Stimulated activated CD8-positive, alpha-beta memory T cell treated with anti-CD3 and anti-CD28 coated beads, Interleukin-2, amount 100 ng/mL, for 48 hours (primary cell): ENCODE data around the gene ZNF670.

Source experiments
- DNase-seq, 2 donors: peaks; one replicate each; pipeline ENCODE4 v3.0.0-alpha.2; 2020; ENCODE audit warnings: low read depth in 2 of 2

The ZNF670 gene

DNA sequence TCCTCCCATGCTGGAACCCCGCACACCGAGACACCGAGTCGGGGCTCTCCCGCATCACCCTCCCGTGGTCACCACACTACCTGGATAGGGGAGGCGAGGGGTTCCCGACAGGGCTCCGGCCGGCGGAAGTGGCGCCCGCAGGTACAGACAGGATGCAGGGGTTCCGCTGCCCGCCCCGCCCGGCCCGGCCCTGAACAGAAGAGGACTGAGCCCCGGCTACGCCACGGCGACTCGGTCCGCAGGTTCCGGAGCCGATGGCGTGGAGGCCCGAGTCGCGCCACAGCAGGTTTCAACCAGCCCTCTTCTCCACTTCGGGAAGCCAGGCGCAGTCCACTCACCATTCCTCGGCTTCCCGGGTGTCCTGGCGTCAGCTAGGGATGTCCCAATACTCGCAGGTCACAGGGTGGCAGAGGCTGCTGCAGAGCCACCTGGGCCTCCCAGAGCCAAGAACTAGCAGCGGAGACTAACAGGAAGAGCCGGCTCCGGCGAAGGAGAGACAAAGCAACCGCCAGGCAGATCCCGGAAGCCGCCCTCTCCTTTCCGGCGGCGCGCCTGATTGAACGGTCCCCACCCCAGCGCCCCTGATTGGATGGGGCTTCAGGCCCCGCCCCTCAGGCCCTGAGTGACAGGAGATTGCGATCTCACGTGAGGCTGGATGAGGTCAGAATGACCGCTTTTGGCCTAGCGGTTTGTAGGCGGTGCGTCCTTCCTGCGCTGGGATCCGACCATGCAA lies 25.4 kb upstream of the ZNF670 start, which contains the start of gene ZNF669:
Gene ZNF669 (minus strand): TSS at position 498 of the 733 bp plus-strand sequence. CDS start 157 bp downstream, at position 341.
- DNase-seq: peak; percentile 90 to 91

DNA sequence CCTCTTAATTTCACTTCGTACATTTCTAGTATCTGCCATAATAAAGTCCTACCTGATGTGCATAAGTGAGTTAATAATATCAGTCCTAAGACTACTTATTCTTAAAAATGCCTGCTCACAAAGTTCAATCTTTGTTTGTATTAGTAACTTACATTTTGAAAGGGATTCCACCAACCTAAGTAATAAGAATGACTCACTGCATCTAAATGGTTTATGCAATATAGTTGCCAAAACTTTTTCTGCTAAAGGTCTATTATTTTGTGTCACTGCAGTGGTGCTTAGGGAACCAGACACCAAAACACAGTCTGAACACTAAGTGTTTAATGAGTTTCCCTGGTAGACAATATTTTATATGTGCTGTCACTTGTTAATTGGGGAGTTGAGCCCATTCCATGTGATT lies 23.8 kb upstream of the ZNF670 start:
- no peak for DNase-seq

DNA sequence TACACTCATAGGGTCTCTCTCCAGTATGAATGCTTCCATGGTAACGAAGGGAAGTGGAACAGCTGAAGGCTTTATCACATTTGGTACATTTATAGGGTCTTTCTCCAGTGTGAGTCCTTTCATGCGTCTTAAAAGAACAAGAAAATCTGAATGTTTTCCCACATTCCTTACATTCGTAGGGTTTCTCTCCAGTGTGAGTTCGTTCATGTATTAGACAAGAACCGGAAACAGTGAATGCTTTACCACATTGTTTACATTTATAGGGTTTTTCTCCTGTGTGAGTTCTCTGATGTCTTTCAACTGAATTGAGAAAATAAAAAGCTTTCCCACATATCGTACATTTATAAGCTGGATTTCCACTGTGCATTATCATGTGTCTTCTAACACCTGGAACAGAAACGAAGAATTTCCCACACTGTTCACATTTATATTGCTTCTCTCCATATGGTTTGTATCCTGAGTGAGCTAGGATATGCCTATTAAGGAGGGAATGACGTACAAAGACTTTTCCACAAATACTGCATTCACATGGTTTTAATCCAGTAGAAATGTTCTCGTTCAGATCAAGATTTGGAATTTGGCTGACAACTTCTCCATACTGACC lies 22.2 kb upstream of the ZNF670 start:
- DNase-seq: no peak

DNA sequence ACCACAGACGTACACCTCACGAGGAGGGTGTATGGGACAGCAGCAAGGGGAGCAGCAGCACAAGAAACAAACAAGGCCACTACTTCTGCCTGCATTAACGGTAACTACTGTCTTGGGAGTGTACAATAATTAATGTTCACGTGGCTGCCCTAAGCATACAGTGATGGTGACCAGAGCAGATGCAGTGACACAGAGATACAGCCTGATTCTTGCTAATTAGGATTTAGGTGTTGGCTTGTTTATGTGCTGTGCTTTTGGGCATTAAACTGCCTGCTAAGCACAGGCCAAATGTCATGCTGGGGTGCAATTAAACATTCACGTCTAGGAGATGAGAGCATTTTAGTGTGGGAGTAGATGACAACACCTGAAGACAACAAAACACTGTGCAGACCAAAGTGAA lies 18.3 kb upstream of the ZNF670 start:
- no peak for DNase-seq

DNA sequence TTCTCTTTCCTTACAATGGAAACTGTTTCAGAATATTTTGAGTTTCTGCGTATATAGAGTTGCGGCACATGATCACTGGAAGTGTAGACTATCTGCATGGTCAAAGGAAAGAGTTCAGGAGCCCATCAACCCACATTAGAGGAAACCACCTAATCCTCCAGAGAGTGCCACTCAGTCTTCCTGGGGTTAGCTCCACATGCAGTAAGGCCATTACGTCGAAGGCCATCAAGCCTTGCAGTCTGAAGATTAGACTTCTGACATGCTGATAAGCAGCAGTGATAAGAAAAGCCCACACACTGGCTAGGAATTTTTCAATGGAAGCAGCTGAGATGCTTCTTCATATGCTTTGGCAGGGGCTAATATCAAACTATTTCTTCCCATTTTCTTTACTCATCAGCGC lies 17.9 kb upstream of the ZNF670 start:
- no peak for DNase-seq

DNA sequence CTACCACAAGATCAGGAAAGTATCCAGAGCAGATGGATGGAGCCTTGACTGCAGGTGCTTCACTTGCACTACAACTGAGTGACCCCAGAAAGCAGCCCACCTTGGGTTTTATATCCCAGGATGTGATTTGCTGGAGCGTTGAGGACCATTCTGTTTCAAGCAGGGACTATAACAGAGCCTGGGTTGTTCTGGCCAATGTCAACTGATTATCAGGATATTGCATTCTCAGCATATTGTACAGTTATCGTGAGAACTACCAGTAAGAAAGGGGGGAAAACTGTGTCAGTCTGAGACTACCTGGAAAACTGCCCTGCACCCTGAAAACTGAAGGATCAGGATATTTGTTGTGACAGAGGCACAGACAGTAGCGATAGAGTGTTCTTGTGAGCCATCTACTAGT lies 17.5 kb upstream of the ZNF670 start:
- DNase-seq: no peak

DNA sequence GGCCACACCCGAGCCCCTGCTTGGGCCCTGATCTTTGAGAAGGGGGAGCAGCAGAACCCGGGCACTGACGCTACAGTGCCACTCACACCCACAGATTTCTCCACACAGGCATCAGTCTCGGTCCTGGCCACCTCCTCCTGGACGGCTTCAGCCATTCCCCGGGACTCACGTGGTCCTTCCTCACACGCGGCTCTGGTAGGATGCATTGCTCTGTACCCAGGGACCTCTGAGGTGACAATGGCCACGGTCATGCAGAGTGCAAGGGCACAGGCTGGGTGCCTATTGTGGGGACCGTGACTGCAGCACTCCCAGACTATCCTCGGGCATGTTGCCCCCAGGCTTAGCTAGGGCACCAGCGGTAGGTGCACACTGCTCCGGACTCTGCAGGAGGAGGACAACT lies 11.8 kb upstream of the ZNF670 start:
- no peak for DNase-seq

DNA sequence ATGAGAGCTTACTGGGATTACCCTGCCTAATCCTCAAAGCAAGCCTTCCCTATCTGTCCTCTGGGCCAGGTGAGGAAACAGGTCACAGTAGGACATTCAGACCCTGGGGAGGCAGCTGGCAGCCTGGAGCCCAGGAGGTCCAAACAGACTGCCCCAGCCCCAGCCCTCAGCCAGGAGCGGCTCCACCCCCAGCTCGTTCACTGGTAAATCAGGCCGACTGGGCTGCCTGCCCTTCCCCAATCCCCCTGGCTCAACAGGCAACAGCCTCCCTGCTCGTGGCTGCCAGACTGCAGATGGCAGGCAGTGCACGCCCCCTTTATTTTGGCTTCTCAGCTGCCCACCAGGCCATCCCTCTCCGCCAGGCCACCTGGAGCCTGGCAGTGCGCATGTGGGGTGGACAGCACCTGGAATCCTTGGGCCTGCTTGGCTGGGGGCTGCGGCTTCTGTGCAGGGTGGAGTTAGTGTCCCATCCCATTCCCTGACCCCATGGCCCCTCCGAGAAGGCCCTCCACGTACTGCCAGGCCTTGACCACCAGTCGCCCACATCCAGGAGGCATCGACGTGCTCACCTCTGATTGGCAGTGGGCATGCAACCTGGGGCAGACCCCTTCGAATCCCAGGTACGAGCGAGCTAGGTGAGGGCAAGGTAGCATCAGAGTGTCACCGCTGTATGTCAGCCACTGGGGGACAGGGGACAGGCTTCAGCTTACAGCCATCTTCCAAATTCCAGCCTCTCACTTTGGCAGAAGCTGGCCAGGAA lies 11.2 kb upstream of the ZNF670 start:
- DNase-seq: no peak

DNA sequence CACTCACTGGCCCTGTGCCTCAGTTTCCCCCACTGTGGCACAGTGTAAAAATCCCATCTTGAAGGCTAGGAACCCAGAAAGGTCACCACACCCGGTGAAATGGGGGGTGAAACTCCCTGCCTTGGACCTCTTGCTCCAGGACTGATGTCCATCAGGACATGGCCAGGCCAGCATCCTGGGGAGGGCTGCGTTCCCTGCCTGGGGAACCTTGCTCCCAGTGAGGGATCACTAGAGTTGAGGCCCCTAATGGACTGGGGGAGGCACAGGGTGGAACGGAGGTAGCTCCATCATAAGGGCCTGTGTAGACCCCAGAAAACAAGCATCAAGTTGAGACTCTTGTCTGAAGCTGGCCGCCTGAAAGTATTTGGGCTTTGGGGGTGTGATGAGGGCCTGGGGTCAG lies 10.4 kb upstream of the ZNF670 start:
- DNase-seq: no peak

DNA sequence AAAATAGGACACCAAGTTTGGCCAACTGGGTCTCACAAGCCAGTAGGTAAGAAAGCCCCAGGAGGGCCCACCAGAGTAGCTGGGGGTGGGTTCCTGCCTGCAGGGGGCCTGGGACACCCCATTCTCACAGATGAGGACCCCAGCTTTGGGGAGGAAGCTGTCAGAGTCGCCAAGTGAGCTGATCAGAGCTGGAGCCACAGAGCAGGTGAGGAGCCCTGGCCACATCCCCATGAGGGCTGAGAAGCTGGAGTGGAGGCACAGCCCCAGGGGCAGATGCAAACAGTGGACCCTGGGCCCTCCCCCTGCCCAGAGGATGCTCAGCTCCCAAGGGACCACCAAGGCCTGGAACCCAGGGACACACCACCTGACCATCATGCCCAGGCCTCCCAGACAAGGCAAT lies 8.6 kb upstream of the ZNF670 start:
- DNase-seq: no peak

DNA sequence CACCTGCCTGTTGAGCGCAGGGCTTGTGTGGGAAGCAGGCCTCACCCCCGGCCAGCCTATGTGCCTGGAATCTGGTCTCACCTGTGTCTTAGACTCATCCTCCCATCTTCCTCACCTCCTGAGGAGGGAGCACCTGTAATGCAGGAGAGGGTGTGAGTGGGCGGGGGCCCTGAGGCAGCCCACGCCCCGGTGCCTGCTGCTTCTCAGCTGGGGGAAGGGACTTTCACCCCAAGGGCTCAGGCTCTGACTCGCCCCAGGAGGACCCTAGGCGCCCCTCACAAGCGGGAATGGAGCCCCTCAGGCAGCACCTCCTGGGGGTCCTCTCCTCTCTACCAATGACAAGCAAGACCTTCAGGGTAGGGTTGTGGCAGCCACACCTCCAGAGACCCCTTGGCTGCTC lies 6.7 kb upstream of the ZNF670 start:
- DNase-seq: no peak

DNA sequence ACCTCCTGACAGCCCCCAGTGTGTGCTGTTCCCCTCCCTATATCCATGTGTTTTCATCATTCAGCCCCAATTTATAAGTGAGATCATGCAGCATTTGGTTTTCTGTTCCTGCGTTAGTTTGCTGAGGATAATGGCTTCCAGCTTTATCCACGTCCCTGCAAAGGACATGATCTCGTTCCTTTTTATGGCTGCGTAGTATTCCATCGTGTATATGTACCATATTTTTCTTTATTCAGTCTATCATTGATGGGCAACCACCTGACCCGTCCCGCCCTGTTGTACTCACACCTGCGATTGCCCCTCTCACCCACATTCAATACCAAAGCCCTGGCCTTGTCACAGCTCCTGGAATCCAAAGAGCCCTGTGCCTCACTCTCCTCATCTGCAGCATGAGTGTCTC lies 6.2 kb upstream of the ZNF670 start:
- no peak for DNase-seq

DNA sequence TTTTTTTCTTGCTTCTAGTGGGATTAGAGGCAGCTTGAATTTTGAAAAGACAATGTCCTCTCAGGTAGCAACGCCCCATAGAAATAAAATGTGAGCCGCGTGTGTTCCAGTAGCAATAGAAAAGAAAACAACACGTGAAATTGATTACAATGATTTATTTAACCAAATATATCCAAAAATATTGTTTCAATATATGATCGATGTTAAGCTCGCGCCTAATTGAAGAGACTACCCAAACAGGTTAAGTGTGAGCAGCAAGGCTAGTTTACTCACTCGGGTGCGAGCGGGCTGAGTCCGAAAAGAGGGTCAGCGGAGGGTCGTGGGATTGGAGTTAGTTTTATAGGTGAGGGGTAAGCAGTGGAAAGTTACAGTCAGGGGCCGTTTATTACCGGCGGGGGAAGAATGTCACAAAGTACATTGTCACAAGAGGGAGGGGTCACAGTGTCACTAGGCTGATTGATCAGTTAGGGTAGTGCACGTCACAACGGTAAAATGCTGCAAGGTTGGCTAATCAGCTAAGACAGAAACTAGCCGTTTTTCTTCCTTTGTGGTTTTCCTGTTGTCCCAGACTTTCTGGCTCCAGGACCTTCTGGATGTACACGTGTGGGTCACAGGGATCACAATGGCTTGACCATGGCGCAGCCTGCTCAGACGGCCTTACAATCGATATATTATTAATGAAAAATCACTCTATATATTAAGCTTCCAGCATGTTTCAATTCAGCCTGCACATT lies 697 bp upstream of the ZNF670 start:
- no peak for DNase-seq

DNA sequence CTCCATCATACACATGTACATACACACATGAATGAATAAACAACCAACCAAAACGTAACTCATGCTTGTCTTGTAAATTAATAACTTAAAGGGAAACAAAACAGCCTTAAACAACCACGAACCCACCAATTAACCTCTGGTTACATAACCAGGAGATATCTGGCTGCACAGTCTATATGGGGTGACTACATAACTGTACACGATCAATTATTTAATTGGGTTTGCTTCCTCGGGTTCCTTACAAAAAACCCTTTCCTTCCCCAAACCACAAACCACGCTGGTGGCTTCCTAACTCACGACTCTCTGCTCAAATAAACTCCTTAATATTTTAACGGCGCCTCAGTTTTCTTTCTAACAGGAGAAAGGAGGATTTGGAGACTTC lies 744 bp downstream of the ZNF670 start:
- DNase-seq: no peak

DNA sequence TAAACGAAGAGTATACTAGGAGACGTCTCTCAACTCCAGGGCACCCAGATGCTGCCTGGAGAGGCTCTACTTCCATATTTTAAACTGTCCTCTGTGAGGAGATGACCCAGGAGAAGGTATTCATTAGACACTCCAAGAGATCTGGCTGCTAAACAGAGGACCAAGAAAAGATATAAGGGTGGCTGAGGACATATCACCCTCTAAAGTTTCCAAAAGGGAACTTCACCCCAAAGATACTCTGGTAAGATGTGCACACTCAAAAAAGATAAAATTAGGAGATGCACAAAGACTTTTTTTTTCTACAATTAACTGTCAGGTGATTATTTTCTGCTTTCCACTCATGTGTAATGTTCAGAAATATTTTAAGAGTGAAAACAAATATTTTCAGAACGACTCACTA lies 1.4 kb downstream of the ZNF670 start:
- no peak for DNase-seq

DNA sequence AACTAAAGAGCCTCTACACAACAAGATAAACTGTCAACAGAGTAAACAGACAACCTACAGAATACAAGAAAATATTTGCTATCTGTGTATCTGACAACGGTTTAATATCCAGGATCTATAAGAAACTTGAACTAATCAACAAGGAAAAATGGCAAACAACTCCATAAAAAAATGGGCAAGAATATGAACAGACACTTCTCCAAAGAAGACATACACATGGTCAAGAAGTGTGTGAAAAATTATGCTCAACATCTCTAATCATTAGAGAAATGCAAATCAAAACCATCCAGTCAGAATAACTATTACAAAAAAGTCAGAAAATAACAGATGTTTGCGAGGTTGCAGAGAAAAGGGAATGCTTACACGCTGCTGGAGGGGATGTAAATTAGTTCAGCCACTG lies 8.0 kb downstream of the ZNF670 start:
- no peak for DNase-seq

DNA sequence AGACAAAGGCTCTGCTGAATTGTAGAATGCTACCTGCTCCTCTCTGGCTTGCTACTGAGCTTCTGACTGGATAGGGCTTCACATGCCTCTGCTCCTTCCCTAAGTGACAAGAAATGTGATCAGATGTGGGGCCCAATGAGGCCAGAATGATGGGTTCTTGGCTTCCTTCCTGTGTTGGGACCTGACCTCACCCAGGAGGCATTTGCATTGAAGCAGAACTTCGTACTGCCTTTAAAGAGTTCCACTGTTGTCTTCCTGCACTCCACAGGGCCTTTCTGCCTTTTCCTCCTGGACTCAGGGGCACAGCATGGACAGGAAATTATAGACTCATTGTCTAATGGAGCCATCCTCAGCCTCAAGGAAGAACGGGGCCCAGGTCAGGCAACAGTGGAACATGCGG lies 14.3 kb downstream of the ZNF670 start:
- DNase-seq: no peak

DNA sequence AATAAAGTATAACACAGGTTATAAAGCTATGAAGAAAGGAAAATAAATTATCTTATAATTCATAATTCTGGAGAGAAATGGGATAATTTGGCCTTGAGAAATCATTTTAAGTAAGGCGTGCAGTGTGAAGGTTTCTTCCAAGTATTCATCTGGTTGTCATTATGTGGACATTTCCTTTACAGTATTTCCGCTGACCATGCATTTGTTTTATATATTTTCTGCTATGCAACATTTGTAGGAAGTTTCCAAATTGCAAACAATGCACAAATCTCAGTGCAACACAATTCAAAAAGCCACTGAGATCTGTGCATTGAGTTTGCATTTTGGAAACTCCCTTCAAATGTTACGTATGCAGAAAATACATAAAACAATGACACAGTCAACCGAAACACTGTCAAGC lies 17.8 kb downstream of the ZNF670 start:
- DNase-seq: no peak

DNA sequence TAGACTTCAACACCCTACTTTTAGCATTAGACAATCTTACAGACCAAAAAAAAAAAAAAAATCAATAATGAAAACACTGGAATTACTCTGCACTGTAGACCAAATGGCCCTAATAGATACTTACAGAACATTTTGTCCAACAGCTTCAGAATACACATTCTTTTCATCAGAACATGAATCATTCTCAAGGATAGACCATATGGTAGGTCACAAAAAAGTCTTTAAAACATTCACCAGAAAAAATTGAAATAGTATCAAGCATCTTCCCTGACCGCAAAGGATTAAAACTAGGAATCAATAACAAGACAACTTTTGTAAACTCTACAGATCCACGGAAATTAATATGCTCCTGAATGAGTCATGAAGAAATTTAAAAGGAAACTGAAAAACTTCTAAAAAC lies 22.5 kb downstream of the ZNF670 start:
- DNase-seq: no peak

DNA sequence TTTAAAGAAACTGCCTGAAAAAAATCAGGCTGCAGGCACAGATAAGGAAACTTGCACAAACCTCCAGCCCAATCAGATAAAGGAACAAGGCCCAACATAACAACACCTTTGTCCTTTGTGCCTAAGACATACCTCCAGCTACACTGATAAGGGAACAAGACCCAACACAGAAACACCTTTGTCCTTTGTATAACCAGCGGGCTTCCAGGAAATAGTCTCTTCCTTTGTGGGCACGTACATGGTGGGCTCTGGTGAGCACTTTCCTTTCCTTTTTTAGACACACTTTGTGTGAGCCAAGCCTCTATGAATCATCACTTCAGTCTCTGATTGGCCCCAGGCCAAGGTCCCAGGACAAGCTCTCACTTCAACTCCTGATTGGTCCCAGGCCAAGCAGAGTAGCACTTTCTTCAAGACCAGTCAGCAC lies 23.6 kb downstream of the ZNF670 start:
- no peak for DNase-seq

DNA sequence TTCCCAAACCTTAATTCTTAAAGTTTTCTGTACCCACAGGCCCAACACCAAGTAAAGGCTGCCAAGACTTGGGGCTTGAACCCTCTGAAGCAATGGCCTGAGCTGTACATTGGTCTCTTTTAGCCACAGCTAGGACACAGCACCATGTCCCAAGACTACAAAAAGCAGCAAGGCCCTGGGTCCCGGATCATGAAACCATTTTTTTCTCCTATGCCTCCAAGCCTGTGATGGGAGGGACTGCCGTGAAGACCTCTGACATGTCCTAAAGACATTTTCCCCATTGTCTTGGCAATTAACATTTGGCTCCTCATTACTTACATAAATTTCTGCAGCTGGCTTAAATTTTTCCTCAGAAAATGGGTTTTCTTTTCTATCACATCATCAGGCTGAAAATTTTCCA lies 30.9 kb downstream of the ZNF670 start:
- no peak for DNase-seq

DNA sequence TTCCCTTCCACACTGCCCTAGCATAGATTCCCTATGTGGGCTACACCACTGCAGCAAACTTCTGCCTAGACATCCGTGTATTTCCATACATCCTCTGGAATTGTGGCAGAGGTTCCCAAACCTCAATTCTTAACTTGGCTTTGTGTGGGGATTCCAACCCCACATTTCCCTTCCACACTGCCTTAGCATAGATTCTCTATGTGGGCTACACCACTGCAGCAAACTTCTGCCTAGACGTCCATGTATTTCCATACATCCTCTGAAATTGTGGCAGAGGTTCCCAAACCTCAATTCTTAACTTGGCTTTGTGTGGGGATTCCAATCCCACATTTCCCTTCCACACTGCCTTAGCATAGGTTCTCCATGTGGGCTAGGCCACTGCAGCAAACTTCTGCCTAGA lies 31.4 kb downstream of the ZNF670 start:
- no peak for DNase-seq
